Esophagus squamous epithelium (tissue), 5 donors: ENCODE measurements around the gene PSMG3. TPM values are rescaled to one million over a fixed set of nuclear protein-coding genes. Genes with fewer than 3 reads are reported as not detected.

Experiments
- DNase-seq: peaks from one replicate; lab custom pipeline; 2025; lab: John Stamatoyannopoulos, UW
- H3K27ac ChIP-seq, 4 donors: fragments of 200-600 bp; sonication (generic); one replicate each; pipeline ENCODE4 v1.5.1; 2016 to 2019; ENCODE audit warnings: mild to moderate bottlenecking in 1 of 4
- H3K27me3 ChIP-seq, 4 donors: fragments of 200-600 bp; sonication (generic); 1 replicate in 3 of 4; 2 replicates in 1 of 4; pipeline versions ENCODE4 v1.5.1 to v1.6.0; 2017 to 2021; ENCODE audit warnings: antibody characterized with exemption in 1 of 4
- H3K36me3 ChIP-seq, 3 donors: fragments of 200-600 bp; sonication (generic); one replicate each; pipeline ENCODE4 v1.5.1; 2016 to 2019
- H3K4me1 ChIP-seq, 3 donors: fragments of 200-600 bp; sonication (generic); one replicate each; pipeline ENCODE4 v1.5.1; 2017 to 2019
- H3K4me3 ChIP-seq, 4 donors: fragments of 200-600 bp; sonication (generic); 1 replicate in 3 of 4; 2 replicates in 1 of 4; pipeline ENCODE4 v1.5.1; 2016 to 2019; ENCODE audit warnings: mild to moderate bottlenecking in 2 of 4, moderate library complexity in 1 of 4
- H3K9me3 ChIP-seq, 3 donors: fragments of 200-600 bp; sonication (generic); one replicate each; pipeline ENCODE4 v1.5.1; 2016 to 2019
- POLR2A ChIP-seq, 4 donors: fragments of 450-650 bp; IDR thresholded peaks; one replicate each; pipeline ENCODE4 v1.6.1; 2017; ENCODE audit warnings: antibody characterized with exemption in 4 of 4, mild to moderate bottlenecking in 4 of 4, moderate library complexity in 3 of 4
- WGBS, 2 donors: methylation state at CpG; one replicate each; pipeline ENCODE4 v1.1.5; 2018; 5-methylcytosine and 5-hydroxymethylcytosine counted together
- intact Hi-C: fragments of 100-400 bp; cut with DNase I; formaldehyde crosslinking; loops from one replicate; pipeline ENCODE4 v1.15.0; 2022
- total RNA-seq, 4 donors: library from RNA; depleted of rRNA; stranded (reverse); fragments of >200 nt; gene quantifications; one replicate each; pipeline ENCODE4 v1.1.0, GENCODE V29; 2016
- TF ChIP-seq, protein P1 (sequence below), 6 experiments: fragments of 450-650 bp in 4 of 6; fragments of 200-600 bp in 2 of 6; sonication (generic) in 2 of 6; IDR thresholded peaks; one replicate each; pipeline ENCODE4 v1.5.1; 2016 to 2019; ENCODE audit warnings: antibody characterized with exemption in 6 of 6, mild to moderate bottlenecking in 4 of 6, moderate library complexity in 4 of 6
- donor health status: DM: yes; HTN: yes; CAD: no.

Gene PSMG3
- total RNA-seq, 4 donors from 2014 or later, result 44.5 to 63.6 (median 47.4) TPM

DNA sequence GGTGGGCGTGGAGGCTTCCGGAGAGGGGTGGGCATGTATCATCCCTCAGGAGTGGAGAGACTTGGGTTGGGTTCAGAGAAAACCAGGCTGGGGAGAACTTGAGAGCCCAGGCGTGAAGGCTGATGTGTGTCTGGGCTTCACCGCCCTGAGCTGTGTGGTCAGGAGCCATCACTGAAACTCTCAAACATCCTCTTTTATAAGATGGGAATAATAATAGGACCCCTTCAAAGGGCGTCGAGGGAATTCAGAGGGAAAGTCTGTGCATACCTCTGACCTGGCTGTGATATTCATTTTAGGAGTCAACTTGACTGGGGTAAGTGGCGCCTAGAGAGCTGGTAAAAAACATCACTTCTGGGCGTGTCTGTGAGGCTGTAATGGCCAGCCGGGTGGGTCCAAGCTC is 21.1 kb upstream of the PSMG3 start:
- H3K36me3 ChIP-seq, result no peaks in the 10 kb centered on the region
- H3K9me3 ChIP-seq, result peaks cover 0 to 13% (median 13%) of the 10 kb centered on the region in 3 donors
- H3K27ac ChIP-seq, result no peak overlapping the region
- 65 to 70% methylated on average over 7 to 8 of the region's 9 CpGs for WGBS, 2 donors
- H3K4me1 ChIP-seq, result peaks cover 0 to 10% (median 0%) of the 10 kb centered on the region in 3 donors
- no peak overlapping the region for H3K4me3 ChIP-seq
- TF ChIP-seq POLR2A (IDR thresholded peaks at IDR 0.05), result no peak
- TF ChIP-seq, protein P1, sequence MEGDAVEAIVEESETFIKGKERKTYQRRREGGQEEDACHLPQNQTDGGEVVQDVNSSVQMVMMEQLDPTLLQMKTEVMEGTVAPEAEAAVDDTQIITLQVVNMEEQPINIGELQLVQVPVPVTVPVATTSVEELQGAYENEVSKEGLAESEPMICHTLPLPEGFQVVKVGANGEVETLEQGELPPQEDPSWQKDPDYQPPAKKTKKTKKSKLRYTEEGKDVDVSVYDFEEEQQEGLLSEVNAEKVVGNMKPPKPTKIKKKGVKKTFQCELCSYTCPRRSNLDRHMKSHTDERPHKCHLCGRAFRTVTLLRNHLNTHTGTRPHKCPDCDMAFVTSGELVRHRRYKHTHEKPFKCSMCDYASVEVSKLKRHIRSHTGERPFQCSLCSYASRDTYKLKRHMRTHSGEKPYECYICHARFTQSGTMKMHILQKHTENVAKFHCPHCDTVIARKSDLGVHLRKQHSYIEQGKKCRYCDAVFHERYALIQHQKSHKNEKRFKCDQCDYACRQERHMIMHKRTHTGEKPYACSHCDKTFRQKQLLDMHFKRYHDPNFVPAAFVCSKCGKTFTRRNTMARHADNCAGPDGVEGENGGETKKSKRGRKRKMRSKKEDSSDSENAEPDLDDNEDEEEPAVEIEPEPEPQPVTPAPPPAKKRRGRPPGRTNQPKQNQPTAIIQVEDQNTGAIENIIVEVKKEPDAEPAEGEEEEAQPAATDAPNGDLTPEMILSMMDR (IDR thresholded peaks at IDR 0.05), result no peak
- peaks cover 0 to 97% (median 9%) of the 10 kb centered on the region in 4 donors for H3K27me3 ChIP-seq
- intact Hi-C loops, result no loop called here
- DNase-seq, result no peak

DNA sequence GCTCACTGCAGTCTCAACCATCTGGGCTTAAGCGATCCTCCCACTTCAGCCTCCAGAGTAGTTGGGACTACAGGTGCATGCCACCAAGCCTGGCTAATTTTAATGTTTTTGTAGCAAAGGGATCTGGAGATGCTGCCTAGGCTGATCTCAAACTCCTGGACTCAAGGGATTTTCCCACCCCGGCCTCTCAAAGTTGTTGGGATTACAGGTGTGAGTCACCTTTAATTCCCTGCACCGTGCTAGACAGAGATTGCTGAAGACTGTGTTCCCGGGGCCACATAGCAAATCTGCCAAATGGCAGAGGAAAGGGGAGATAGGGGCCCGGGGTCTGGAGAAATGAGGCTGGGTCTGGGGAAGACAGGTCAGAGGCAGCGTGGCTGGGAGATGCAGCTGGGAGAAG is 20.6 kb upstream of the PSMG3 start:
- H3K4me1 ChIP-seq, result peaks cover 0 to 10% (median 0%) of the 10 kb centered on the region in 3 donors
- H3K27me3 ChIP-seq, result peaks cover 0 to 97% (median 9%) of the 10 kb centered on the region in 4 donors
- H3K27ac ChIP-seq, result no peak overlapping the region
- DNase-seq, result no peak
- H3K36me3 ChIP-seq, result no peaks in the 10 kb centered on the region
- no peak overlapping the region for H3K4me3 ChIP-seq
- TF ChIP-seq POLR2A (IDR thresholded peaks at IDR 0.05), result no peak
- TF ChIP-seq, protein P1 (IDR thresholded peaks at IDR 0.05), result no peak
- peaks cover 0 to 13% (median 13%) of the 10 kb centered on the region in 3 donors for H3K9me3 ChIP-seq
- WGBS, 2 donors, result 56 to 65% methylated on average over 6 of the region's 6 CpGs
- intact Hi-C loops, result no loop called here

DNA sequence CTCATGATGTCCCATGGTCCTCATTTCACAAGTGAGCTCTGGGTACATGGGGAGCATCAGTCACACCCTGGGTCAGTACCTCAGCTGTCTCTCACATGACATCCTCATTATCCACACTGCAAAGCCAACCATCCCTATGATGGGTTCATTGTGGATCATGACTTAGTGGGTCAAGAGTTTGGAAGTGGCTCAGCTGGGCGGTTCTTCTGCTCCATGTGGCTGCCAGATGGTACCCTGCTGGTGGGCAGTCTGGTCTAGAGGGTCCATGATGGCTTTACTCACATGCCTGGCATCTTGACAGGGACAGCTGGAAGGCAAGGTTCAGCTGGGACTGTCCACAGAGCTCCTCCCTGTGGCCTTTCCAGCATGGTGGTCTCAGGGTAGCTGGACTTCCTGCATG is 19.1 kb upstream of the PSMG3 start:
- Histone ChIP-seq H3K9me3 (peaks cover 0 to 13% (median 13%) of the 10 kb centered on the region in 3 donors), H3K27ac (no peak overlapping the region), H3K4me1 (peaks cover 0 to 10% (median 0%) of the 10 kb centered on the region in 3 donors), H3K4me3 (no peak overlapping the region), H3K36me3 (no peaks in the 10 kb centered on the region), H3K27me3 (peaks cover 0 to 86% (median 9%) of the 10 kb centered on the region in 4 donors)
- TF ChIP-seq, protein P1 (IDR thresholded peaks at IDR 0.05), result no peak
- TF ChIP-seq POLR2A (IDR thresholded peaks at IDR 0.05), result no peak
- WGBS, 2 donors, result no CpG with 5 or more reads among the region's 1 CpG
- intact Hi-C loops, result no loop called here
- no peak for DNase-seq

DNA sequence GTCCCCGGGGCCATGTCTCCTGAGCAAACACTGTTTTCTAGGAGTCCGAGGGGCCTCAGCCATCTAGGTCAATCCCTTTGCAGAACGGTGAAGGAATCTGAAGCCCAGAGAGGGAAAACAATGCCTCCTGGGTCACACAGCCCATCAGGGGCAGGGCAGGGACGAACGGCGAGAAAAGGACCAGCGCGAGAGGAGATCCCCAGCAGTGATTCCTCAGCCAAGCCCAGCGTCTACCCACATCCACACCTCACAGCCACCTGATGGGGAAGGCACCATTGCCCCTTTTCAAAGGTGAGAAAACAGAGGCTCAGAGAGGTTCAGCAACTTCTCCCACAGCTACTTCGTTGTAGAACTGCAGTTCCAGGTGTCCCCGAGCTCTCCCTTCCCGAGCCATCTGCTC is 17.9 kb upstream of the PSMG3 start:
- no peak overlapping the region for H3K27ac ChIP-seq
- H3K36me3 ChIP-seq, result no peaks in the 10 kb centered on the region
- peaks cover 0 to 13% (median 13%) of the 10 kb centered on the region in 3 donors for H3K9me3 ChIP-seq
- TF ChIP-seq, protein P1 (IDR thresholded peaks at IDR 0.05), result no peak
- TF ChIP-seq POLR2A (IDR thresholded peaks at IDR 0.05), result no peak
- H3K4me3 ChIP-seq, result no peak overlapping the region
- peaks cover 0 to 74% (median 7%) of the 10 kb centered on the region in 4 donors for H3K27me3 ChIP-seq
- no peak for DNase-seq
- H3K4me1 ChIP-seq, result peaks cover 0 to 10% (median 0%) of the 10 kb centered on the region in 3 donors
- intact Hi-C loops, result no loop called here
- 83 to 91% methylated on average over 6 to 11 of the region's 12 CpGs for WGBS, 2 donors

DNA sequence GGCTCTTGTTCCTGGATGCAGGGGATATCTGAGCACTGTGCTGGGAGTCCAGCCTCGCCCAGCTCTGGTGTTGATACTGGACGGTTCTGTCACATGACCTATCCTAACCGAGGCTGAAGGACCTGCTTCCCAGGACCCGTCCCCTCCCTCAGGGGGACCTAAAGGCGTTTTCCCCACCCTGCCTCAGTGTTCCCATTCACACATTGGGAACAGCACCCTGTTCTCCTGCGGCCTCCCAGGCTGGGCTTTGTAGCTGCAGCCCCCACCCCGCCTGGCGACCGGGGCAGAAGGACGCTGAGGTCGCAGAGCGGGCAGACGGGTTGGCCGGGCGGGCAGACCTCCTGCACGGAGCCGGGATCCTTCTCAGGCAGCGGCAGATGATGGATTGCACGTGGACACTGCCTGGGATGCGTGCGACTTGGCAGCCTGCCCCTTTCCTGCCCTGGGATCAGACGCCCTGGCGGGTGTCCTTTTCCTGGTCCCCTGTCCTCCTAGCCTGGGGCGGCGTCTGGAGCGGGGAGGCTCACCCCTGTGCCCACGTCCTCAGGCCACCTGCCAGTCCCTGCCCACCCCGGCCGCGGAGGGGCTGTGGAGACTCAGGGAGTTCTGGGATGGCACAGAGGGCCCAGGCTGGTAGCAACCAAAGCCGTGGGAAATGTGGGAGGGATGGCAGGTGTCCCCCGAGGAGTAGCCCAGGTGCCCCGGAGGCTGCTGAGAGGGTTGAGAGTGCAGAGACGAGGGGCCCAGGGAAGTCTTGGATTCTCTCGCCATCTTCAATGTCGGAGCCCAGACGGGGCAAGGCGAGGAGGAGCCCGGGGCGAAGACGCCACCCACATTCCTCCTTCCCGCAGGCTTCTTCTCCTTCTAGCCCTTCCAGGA is 17.2 kb upstream of the PSMG3 start:
- Histone ChIP-seq H3K9me3 (peaks cover 0 to 13% (median 13%) of the 10 kb centered on the region in 3 donors), H3K4me3 (no peak overlapping the region), H3K4me1 (peaks cover 0 to 6% (median 0%) of the 10 kb centered on the region in 3 donors), H3K27me3 (peaks cover 0 to 67% (median 6%) of the 10 kb centered on the region in 4 donors), H3K27ac (no peak overlapping the region), H3K36me3 (no peaks in the 10 kb centered on the region)
- no peak for DNase-seq
- TF ChIP-seq POLR2A (IDR thresholded peaks at IDR 0.05), result no peak
- TF ChIP-seq, protein P1 (IDR thresholded peaks at IDR 0.05), result no peak
- intact Hi-C loops, result no loop called here
- WGBS, 2 donors, result 46 to 67% methylated on average over 5 to 16 of the region's 42 CpGs
